Fibroblast of villous mesenchyme (primary cell): ENCODE measurements around the gene SPAG9. TPM values are rescaled to one million over a fixed set of nuclear protein-coding genes. Genes with fewer than 3 reads are reported as not detected.

Experiments
- DNase-seq: peaks from one replicate; pipeline ENCODE4 v3.0.0-alpha.2; 2010; ENCODE audit warnings: low read depth
- H3K4me3 ChIP-seq: 2 replicates; pipeline ENCODE4 v1.5.1; 2011; ENCODE audit warnings: low read depth, mild to moderate bottlenecking, low read length
- total RNA-seq: library from RNA; depleted of rRNA; stranded (reverse); fragments of >200 nt; gene quantifications from 2 replicates; pipeline ENCODE4 v1.2.3, GENCODE V29; 2012
- TF ChIP-seq, protein P1 (sequence below): IDR thresholded peaks from 2 replicates; pipeline ENCODE4 v1.5.1; 2012; ENCODE audit warnings: low read depth, mild to moderate bottlenecking, low read length; ENCODE audit not compliant: insufficient read depth

Gene SPAG9
- total RNA-seq, 1 donor: 94.6 TPM

DNA sequence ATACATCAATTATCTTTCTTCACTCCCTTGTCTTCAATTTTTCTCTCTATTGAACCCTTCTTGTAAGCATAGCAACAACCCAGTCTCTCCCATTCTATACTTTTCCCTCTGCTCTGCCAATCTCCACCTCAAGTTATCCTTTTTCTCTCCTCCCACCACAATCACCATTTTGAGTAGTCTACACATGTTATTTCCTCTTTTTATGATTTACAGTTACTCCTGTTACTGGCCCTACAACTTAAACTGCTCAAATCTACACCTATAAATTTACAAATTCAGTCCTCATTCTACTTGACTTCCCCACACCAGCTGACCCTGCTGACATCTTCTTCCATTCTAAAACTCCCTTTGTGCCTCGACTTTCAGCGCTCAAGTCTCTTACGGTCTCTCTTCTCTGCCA, 84.6 kb downstream of the SPAG9 start:
- TF ChIP-seq, protein P1, sequence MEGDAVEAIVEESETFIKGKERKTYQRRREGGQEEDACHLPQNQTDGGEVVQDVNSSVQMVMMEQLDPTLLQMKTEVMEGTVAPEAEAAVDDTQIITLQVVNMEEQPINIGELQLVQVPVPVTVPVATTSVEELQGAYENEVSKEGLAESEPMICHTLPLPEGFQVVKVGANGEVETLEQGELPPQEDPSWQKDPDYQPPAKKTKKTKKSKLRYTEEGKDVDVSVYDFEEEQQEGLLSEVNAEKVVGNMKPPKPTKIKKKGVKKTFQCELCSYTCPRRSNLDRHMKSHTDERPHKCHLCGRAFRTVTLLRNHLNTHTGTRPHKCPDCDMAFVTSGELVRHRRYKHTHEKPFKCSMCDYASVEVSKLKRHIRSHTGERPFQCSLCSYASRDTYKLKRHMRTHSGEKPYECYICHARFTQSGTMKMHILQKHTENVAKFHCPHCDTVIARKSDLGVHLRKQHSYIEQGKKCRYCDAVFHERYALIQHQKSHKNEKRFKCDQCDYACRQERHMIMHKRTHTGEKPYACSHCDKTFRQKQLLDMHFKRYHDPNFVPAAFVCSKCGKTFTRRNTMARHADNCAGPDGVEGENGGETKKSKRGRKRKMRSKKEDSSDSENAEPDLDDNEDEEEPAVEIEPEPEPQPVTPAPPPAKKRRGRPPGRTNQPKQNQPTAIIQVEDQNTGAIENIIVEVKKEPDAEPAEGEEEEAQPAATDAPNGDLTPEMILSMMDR: no peak
- H3K4me3 ChIP-seq: no peak overlapping the region

DNA sequence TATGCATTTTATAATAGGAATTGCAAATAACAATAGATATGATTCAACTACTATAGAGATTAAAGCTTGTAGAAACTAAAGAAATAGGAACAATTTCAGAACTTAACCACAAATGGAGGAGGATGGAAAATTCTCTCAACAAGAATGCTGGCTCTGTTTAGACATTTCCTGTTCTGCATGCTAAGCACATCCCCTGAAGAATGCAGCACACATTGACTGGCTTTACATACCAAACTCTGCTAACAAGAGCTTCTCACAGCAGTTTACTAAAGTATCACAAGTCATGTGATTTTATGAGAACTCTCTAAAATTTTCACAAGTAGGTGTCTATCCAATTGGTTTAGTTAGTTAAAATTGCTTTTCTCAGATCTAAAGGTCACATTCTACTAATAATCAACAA, 85.2 kb downstream of the SPAG9 start:
- TF ChIP-seq, protein P1: no peak
- DNase-seq: peak; percentile 86

More for the DNA sequence above, 84.6 kb downstream of the SPAG9 start:
- no peak for DNase-seq

DNA sequence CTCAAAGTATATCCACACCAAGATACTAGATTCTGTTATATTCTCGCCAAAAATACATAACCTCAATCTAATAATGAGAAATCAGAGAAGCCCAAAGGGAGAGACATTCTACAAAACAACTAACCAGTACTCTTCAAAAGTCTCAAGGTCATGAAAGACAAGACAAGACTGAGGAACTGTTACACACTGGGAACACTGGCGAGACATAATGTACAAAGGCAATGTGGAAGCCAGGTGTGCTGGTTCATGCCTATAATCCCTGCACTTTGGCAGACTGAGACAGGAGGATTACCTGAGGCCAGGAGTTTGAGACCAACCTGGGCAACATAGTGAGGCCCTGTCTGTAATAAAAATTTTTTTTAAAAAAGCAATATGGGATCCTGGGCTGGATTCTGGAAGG, 85.9 kb downstream of the SPAG9 start:
- TF ChIP-seq, protein P1: no peak
- no peak overlapping the region for H3K4me3 ChIP-seq
- DNase-seq: no peak

More for the DNA sequence above, 85.2 kb downstream of the SPAG9 start:
- H3K4me3 ChIP-seq: no peak overlapping the region

GRCh38 chr17:51032850-51033249, 87.8 kb downstream of the SPAG9 start:
- TF ChIP-seq, protein P1: no peak
- no peak overlapping the region for H3K4me3 ChIP-seq
- DNase-seq: no peak

GRCh38 chr17:51029568-51030463, 90.9 kb downstream of the SPAG9 start:
- TF ChIP-seq, protein P1: no peak
- DNase-seq: peak; percentile 86
- peak overlapping the region; percentile 18 for H3K4me3 ChIP-seq

DNA sequence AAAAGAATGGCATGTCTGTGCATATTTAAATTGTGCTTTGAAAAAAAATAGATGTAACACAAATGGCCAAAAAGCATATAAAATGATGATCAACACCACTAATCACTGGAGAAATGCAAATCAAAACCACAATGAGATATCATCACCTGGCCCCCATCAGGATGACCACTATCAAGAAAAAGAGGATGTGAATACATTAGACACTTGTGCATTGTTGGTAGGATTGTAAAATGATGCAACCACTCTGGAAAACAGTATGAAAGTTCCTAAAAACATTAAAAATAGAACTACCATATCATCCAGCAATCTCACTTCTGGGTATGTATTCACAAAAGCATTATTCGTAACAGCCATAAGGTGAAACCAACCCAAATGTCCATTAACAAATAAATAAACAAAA, 91.5 kb downstream of the SPAG9 start:
- TF ChIP-seq, protein P1: no peak
- H3K4me3 ChIP-seq: no peak overlapping the region
- no peak for DNase-seq
